Left lung (tissue), 10 donors: ENCODE data around the gene PCGF2. TPM values are rescaled to one million over a fixed set of nuclear protein-coding genes. Genes with fewer than 3 reads are reported as not detected.

ENCODE experiments used
- ATAC-seq: fragments of 200-7000 bp; cut with Tn5 transposase; one replicate; pipeline ENCODE4 v1.9.1; 2020; ENCODE audit warnings: moderate library complexity
- DNase-seq, 4 donors: peaks; one replicate each; pipeline ENCODE4 v3.0.0-alpha.2; 2013 to 2020
- H3K27ac ChIP-seq, 2 donors: fragments of 200-600 bp; sonication (generic) in 1 of 2; one replicate each; pipeline versions ENCODE4 v1.5.0 to v1.8.0; 2020 to 2021
- H3K27me3 ChIP-seq, 2 donors: fragments of 200-600 bp; sonication (generic) in 1 of 2; one replicate each; pipeline versions ENCODE4 v1.5.0 to v1.8.0; 2020 to 2021
- H3K36me3 ChIP-seq, 2 donors: fragments of 200-600 bp; sonication (generic) in 1 of 2; one replicate each; pipeline versions ENCODE4 v1.5.0 to v1.8.0; 2020 to 2021
- H3K4me1 ChIP-seq, 2 donors: fragments of 200-600 bp; one replicate each; pipeline ENCODE4 v1.8.0; 2021
- H3K4me3 ChIP-seq, 2 donors: fragments of 200-600 bp; sonication (generic) in 1 of 2; one replicate each; pipeline versions ENCODE4 v1.5.0 to v1.8.0; 2020 to 2021; ENCODE audit warnings: mild to moderate bottlenecking in 1 of 2
- H3K9me3 ChIP-seq, 2 donors: fragments of 200-600 bp; sonication (generic) in 1 of 2; one replicate each; pipeline versions ENCODE4 v1.5.0 to v1.8.0; 2020 to 2021
- intact Hi-C, 2 donors: fragments of 100-400 bp; cut with DNase I; formaldehyde crosslinking; loops; one replicate each; pipeline versions ENCODE4 v1.11.2 to v1.14.2; 2022
- polyA plus RNA-seq, 6 donors: library from polyadenylated mRNA; unstranded; fragments of 120-200 nt; gene quantifications; one replicate each; pipeline ENCODE4 v1.2.1, GENCODE V29; 2013; ENCODE audit not compliant: insufficient read length in 6 of 6
- total RNA-seq, 2 donors: library from RNA; stranded (reverse); fragmentation: NEBNext Ultra II Directional; extraction: Animal tissue kit (Norgen Biotek cat#: 25700); gene quantifications; one replicate each; pipeline ENCODE4 v1.2.1, GENCODE V29; 2021
- TF ChIP-seq, protein P1 (sequence below), 2 donors: fragments of 200-600 bp; sonication (generic) in 1 of 2; IDR thresholded peaks; one replicate each; pipeline versions ENCODE4 v1.5.0 to v1.8.0; 2021; ENCODE audit warnings: antibody characterized with exemption in 2 of 2
- donor health status: DM: no; HTN: yes; CAD: no.
- donor health status: DM: no; HTN: no; CAD: no.

The PCGF2 gene
- total and polyA plus RNA-seq, 8 donors, result 40.0 to 102 (median 85.0) TPM

- Histone ChIP-seq H3K27ac (no peak overlapping the region), H3K4me1 (peaks cover 0 to 6% of the 10 kb centered on the region in 2 donors), H3K9me3 (no peaks in the 10 kb centered on the region), H3K4me3 (no peak overlapping the region), H3K36me3 (peaks cover 0 to 94% of the 10 kb centered on the region in 2 donors), H3K27me3 (no peaks in the 10 kb centered on the region)
- intact Hi-C loops, result no loop called here
- DNase-seq (no peak), ATAC-seq (no peak)
- TF ChIP-seq, protein P1, sequence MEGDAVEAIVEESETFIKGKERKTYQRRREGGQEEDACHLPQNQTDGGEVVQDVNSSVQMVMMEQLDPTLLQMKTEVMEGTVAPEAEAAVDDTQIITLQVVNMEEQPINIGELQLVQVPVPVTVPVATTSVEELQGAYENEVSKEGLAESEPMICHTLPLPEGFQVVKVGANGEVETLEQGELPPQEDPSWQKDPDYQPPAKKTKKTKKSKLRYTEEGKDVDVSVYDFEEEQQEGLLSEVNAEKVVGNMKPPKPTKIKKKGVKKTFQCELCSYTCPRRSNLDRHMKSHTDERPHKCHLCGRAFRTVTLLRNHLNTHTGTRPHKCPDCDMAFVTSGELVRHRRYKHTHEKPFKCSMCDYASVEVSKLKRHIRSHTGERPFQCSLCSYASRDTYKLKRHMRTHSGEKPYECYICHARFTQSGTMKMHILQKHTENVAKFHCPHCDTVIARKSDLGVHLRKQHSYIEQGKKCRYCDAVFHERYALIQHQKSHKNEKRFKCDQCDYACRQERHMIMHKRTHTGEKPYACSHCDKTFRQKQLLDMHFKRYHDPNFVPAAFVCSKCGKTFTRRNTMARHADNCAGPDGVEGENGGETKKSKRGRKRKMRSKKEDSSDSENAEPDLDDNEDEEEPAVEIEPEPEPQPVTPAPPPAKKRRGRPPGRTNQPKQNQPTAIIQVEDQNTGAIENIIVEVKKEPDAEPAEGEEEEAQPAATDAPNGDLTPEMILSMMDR (IDR thresholded peaks at IDR 0.05), result no peak
These were observed 32.8 kb downstream of the PCGF2 start for GRCh38 chr17:38715216-38715943.

DNA sequence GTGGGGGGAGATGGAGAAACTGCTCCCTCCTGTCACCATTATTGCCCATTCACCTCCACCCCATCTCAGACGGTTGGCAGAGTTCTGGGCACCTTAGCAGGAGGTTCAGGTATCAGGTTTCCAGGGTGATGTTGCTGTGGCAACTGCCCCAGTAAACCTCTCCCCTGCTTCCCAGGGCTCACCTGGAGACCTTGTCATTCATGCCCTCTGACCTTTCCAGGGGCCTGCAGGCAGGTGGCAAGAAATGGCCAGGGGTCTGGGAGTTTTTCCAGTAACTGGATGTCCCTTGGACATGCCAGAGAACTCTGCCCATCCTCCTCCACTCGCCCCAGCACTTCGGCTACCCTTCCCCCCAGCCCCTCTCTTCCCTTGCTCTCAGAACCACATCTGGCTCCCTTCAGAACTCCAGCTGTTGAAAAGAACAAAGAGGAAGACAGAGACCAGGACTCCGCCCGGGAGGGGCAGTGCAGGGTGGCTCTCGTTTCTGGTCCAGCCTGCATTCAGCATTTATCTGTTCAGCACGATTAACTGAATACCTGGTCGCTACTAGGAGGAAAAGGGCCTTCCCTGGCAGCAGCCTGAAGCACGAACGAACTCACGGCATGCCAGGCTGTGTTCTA lies 34.6 kb downstream of the PCGF2 start:
- intact Hi-C loops, result no loop called here
- no peak overlapping the region for H3K27ac ChIP-seq
- no peak overlapping the region for H3K4me3 ChIP-seq
- no peak for ATAC-seq
- TF ChIP-seq, protein P1 (IDR thresholded peaks at IDR 0.05), result no peak
- H3K4me1 ChIP-seq, result peaks cover 0 to 19% of the 10 kb centered on the region in 2 donors
- H3K9me3 ChIP-seq, result no peaks in the 10 kb centered on the region
- no peaks in the 10 kb centered on the region for H3K27me3 ChIP-seq
- peaks cover 0 to 93% of the 10 kb centered on the region in 2 donors for H3K36me3 ChIP-seq
- DNase-seq, result no peak

DNA sequence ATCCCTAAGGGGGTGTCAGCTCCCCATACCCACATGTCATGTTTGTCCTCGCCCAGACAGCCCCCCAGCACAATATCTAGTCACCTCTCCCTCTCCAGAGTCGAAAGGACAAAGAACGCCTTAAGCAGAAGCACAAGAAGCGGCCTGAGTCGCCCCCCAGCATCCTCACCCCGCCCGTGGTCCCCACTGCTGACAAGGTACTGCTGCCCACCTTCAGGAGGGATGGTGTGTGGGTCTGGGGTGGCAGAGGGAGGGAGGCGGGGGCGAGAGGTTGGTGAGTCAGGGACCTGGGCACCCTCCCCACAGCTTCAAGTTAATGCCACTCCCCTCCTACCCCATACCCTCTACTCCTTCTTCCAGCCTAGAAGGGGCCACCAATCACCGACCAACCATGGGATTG lies 35.5 kb downstream of the PCGF2 start:
- no peaks in the 10 kb centered on the region for H3K27me3 ChIP-seq
- H3K36me3 ChIP-seq, result peaks cover 0 to 92% of the 10 kb centered on the region in 2 donors
- intact Hi-C loops, result no loop called here
- no peaks in the 10 kb centered on the region for H3K9me3 ChIP-seq
- no peak overlapping the region for H3K4me3 ChIP-seq
- H3K4me1 ChIP-seq, result peaks cover 0 to 27% of the 10 kb centered on the region in 2 donors
- DNase-seq (no peak), ATAC-seq (no peak)
- TF ChIP-seq, protein P1 (IDR thresholded peaks at IDR 0.05), result no peak
- no peak overlapping the region for H3K27ac ChIP-seq

- DNase-seq, result no peak
- TF ChIP-seq, protein P1 (IDR thresholded peaks at IDR 0.05), result no peak
- ATAC-seq, result no peak
- intact Hi-C loops, result no loop called here
- Histone ChIP-seq H3K4me3 (no peak overlapping the region), H3K9me3 (no peaks in the 10 kb centered on the region), H3K27ac (no peak overlapping the region), H3K27me3 (no peaks in the 10 kb centered on the region), H3K36me3 (peaks cover 0 to 89% of the 10 kb centered on the region in 2 donors), H3K4me1 (peaks cover under 1 to 33% of the 10 kb centered on the region in 2 donors)
These were observed 36.2 kb downstream of the PCGF2 start for GRCh38 chr17:38711792-38712571.

- intact Hi-C loops, result no loop called here
- Histone ChIP-seq H3K9me3 (no peaks in the 10 kb centered on the region), H3K27me3 (no peaks in the 10 kb centered on the region), H3K4me3 (no peak overlapping the region), H3K36me3 (peaks cover 0 to 79% of the 10 kb centered on the region in 2 donors), H3K4me1 (peaks cover 4 to 43% of the 10 kb centered on the region in 2 donors), H3K27ac (no peak overlapping the region)
- ATAC-seq, result no peak
- DNase-seq, result no peak
- TF ChIP-seq, protein P1 (IDR thresholded peaks at IDR 0.05), result no peak
These were observed 37.2 kb downstream of the PCGF2 start for GRCh38 chr17:38710985-38711384.
